Gastroesophageal sphincter (tissue), 3 donors: ENCODE data around the gene SMIM35.

Source experiments
- CTCF ChIP-seq, 4 experiments: fragments of 200-600 bp in 2 of 4; fragments of 450-650 bp in 2 of 4; sonication (generic) in 1 of 4; IDR thresholded peaks; one replicate each; pipeline ENCODE4 v1.5.1; 2017 to 2019; ENCODE audit warnings: antibody characterized with exemption in 4 of 4, mild to moderate bottlenecking in 2 of 4, moderate library complexity in 2 of 4
- POLR2AphosphoS5 ChIP-seq: sonication (generic); formaldehyde crosslinking; IDR thresholded peaks from one replicate; pipeline ENCODE4 v1.6.1; 2017; ENCODE audit warnings: antibody characterized with exemption

GRCh38 chr11:118104491-118104890 is 17.7 kb upstream of the SMIM35 start:
- TF ChIP-seq CTCF (IDR thresholded peaks at IDR 0.05), result no peak
- no peak for TF ChIP-seq POLR2AphosphoS5
